Measurements from ENCODE around the gene PDLIM1. TPM values are rescaled to one million over a fixed set of nuclear protein-coding genes. Genes with fewer than 3 reads are reported as not detected.

PDLIM1 gene
- total RNA-seq, 1 experiment from 2014 or later: 202 TPM

DNA sequence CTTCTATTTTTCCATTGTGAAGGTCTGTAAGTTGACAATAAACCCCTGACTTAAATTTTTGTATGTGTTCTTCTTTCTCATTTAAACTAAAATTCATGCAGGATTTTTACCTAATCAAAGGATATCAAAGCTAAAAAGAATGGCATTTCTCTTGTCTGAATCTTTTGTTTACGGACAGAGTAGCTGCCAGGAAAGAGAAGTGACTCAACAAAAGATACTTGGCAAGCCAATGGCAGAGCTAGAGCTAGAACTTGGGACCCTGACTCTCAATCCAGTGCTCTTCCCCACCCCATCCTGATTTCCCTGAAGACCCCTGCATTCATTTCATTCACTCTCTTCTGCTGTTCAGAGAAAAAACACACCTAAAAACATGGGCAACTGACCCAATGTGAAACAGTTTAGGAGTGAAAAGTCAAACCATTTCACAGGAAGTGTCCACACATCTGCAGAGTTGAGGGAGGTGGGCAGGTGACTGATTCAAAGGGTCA is 40.2 kb upstream of the PDLIM1 start:
- H3K4me1 ChIP-seq (replicated peaks; ENCODE audit: insufficient read depth): peaks cover 19% of the 10 kb centered on the region
- H3K9me2 ChIP-seq (ENCODE audit: insufficient read depth): no peaks in the 10 kb centered on the region
- peaks cover 11% of the 10 kb centered on the region; the same call in 1 of the 2 replicates for H3F3A ChIP-seq (ENCODE audit: insufficient read depth, low read depth)
- H3K27ac ChIP-seq: peak overlapping the region; percentile 37; the same call in 1 of the 2 replicates
- BruUV-seq (replicated peaks): no TSS peak
- TF ChIP-seq, protein P1, sequence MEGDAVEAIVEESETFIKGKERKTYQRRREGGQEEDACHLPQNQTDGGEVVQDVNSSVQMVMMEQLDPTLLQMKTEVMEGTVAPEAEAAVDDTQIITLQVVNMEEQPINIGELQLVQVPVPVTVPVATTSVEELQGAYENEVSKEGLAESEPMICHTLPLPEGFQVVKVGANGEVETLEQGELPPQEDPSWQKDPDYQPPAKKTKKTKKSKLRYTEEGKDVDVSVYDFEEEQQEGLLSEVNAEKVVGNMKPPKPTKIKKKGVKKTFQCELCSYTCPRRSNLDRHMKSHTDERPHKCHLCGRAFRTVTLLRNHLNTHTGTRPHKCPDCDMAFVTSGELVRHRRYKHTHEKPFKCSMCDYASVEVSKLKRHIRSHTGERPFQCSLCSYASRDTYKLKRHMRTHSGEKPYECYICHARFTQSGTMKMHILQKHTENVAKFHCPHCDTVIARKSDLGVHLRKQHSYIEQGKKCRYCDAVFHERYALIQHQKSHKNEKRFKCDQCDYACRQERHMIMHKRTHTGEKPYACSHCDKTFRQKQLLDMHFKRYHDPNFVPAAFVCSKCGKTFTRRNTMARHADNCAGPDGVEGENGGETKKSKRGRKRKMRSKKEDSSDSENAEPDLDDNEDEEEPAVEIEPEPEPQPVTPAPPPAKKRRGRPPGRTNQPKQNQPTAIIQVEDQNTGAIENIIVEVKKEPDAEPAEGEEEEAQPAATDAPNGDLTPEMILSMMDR (conservative IDR thresholded peaks at IDR 0.05): no peak
- TF ChIP-seq EZH2 (IDR thresholded peaks at IDR 0.05; ENCODE audit: low read depth): no peak
- intact Hi-C loops (cut with micrococcal nuclease; ENCODE audit: unreplicated experiment): no loop called here
- no peak for DNase-seq
- H3K27me3 ChIP-seq (ENCODE audit: insufficient read depth, low read depth): no peaks in the 10 kb centered on the region
- H3K4me3 ChIP-seq: no peak overlapping the region
- H3K4me2 ChIP-seq: no peak overlapping the region
- H3K9me3 ChIP-seq (ENCODE audit: insufficient read depth, low read depth): no peaks in the 10 kb centered on the region
- POLR2A ChIA-PET (ENCODE audit: unreplicated experiment): no interaction called here
- H3K36me3 ChIP-seq (ENCODE audit: low read depth): no peaks in the 10 kb centered on the region
- no peaks in the 10 kb centered on the region for H3K79me2 ChIP-seq (ENCODE audit: low read depth)
- CTCF ChIA-PET: no interaction called here
- H2AFZ ChIP-seq: no peak overlapping the region
- H4K20me1 ChIP-seq (ENCODE audit: insufficient read depth): no peaks in the 10 kb centered on the region

DNA sequence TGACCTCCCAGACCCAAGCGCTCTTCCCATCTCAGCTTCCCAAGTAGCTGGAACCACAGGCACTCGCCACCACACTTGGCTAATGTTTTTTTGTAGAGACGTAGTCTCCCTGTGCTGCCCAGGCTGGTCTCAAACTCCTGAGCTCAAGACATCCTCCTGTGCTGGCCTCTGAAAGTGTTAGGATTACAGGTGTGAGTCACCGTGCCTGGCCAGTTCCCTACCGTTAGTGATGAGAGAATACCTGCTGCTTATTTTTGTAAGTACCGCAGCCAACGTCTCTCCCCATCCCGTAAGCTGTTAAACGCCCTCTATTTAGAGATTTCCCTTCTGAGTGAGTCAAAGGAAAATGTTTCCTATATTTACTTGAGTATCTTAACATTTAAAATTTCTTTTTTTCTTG is 38.5 kb upstream of the PDLIM1 start:
- CTCF ChIA-PET: no interaction called here
- intact Hi-C loops (cut with micrococcal nuclease; ENCODE audit: unreplicated experiment): no loop called here
- peaks cover 19% of the 10 kb centered on the region for H3K4me1 ChIP-seq (replicated peaks; ENCODE audit: insufficient read depth)
- no peaks in the 10 kb centered on the region for H3K27me3 ChIP-seq (ENCODE audit: insufficient read depth, low read depth)
- no TSS peak for BruUV-seq (replicated peaks)
- H3K9me2 ChIP-seq (ENCODE audit: insufficient read depth): no peaks in the 10 kb centered on the region
- H3K79me2 ChIP-seq (ENCODE audit: low read depth): no peaks in the 10 kb centered on the region
- no peak for TF ChIP-seq EZH2 (IDR thresholded peaks at IDR 0.05; ENCODE audit: low read depth)
- TF ChIP-seq, protein P1 (conservative IDR thresholded peaks at IDR 0.05): no peak
- no peaks in the 10 kb centered on the region for H4K20me1 ChIP-seq (ENCODE audit: insufficient read depth)
- POLR2A ChIA-PET (ENCODE audit: unreplicated experiment): no interaction called here
- no peaks in the 10 kb centered on the region for H3K9me3 ChIP-seq (ENCODE audit: insufficient read depth, low read depth)
- H3F3A ChIP-seq (ENCODE audit: insufficient read depth, low read depth): peaks cover 11% of the 10 kb centered on the region; the same call in 1 of the 2 replicates
- no peaks in the 10 kb centered on the region for H3K36me3 ChIP-seq (ENCODE audit: low read depth)
- no peak overlapping the region for H3K4me2 ChIP-seq
- H3K27ac ChIP-seq: peak overlapping the region; percentile 37; the same call in 1 of the 2 replicates
- H3K4me3 ChIP-seq: no peak overlapping the region
- no peak for DNase-seq
- H2AFZ ChIP-seq: no peak overlapping the region

DNA sequence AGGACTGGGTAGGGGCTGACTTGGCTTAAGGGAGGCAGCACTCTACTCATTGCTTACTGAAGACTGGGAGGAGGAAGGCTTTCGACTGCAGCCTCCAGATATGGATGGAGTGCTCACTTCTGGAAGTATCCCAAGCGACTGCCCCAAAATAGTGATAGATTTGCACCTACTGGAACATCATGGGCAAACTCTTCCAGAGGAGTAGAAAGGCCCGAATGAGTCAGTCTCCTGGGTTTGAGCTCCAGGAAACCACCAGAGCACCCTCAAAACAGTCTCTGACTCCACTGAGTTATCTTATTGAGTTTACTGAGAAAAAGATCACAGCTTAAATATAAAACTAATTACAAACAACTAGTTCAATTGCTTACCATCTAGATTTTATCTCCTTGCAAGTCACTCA is 37.2 kb upstream of the PDLIM1 start:
- no peak for DNase-seq
- no peak overlapping the region for H3K4me2 ChIP-seq
- intact Hi-C loops (cut with micrococcal nuclease; ENCODE audit: unreplicated experiment): no loop called here
- ChIA-PET CTCF (no interaction called here), POLR2A (ENCODE audit: unreplicated experiment) (no interaction called here)
- H2AFZ ChIP-seq: no peak overlapping the region
- H3K4me3 ChIP-seq: no peak overlapping the region
- no peaks in the 10 kb centered on the region for H3K27me3 ChIP-seq (ENCODE audit: insufficient read depth, low read depth)
- H3K4me1 ChIP-seq (replicated peaks; ENCODE audit: insufficient read depth): peaks cover 19% of the 10 kb centered on the region
- no peaks in the 10 kb centered on the region for H3K9me3 ChIP-seq (ENCODE audit: insufficient read depth, low read depth)
- no peak for TF ChIP-seq EZH2 (IDR thresholded peaks at IDR 0.05; ENCODE audit: low read depth)
- TF ChIP-seq, protein P1 (conservative IDR thresholded peaks at IDR 0.05): no peak
- H4K20me1 ChIP-seq (ENCODE audit: insufficient read depth): no peaks in the 10 kb centered on the region
- H3K9me2 ChIP-seq (ENCODE audit: insufficient read depth): no peaks in the 10 kb centered on the region
- peaks cover 11% of the 10 kb centered on the region; the same call in 1 of the 2 replicates for H3F3A ChIP-seq (ENCODE audit: insufficient read depth, low read depth)
- no peaks in the 10 kb centered on the region for H3K36me3 ChIP-seq (ENCODE audit: low read depth)
- H3K79me2 ChIP-seq (ENCODE audit: low read depth): no peaks in the 10 kb centered on the region
- no peak overlapping the region for H3K27ac ChIP-seq
- no TSS peak for BruUV-seq (replicated peaks)
